Endodermal cell (in vitro differentiated cells): ENCODE results near the gene RXFP4. TPM values are rescaled to one million over a fixed set of nuclear protein-coding genes. Genes with fewer than 3 reads are reported as not detected.

Experiments used
- DNase-seq: peaks from one replicate; pipeline ENCODE4 v3.0.0-alpha.2; 2017
- H3K27ac ChIP-seq: 2 replicates; pipeline ENCODE4 v1.5.1; 2013; ENCODE audit warnings: mild to moderate bottlenecking, low read depth, low read length, moderate library complexity
- H3K27me3 ChIP-seq: 2 replicates; pipeline ENCODE4 v1.6.1; 2013; ENCODE audit warnings: mild to moderate bottlenecking, low read length, moderate library complexity; ENCODE audit not compliant: insufficient read depth, control insufficient read depth, poor library complexity, severe bottlenecking
- H3K36me3 ChIP-seq: 2 replicates; pipeline ENCODE4 v1.7.0; 2013; ENCODE audit warnings: mild to moderate bottlenecking, low read length, moderate library complexity; ENCODE audit not compliant: control insufficient read depth, insufficient read depth
- H3K4me1 ChIP-seq: one replicate; pipeline ENCODE4 v1.7.0; 2013; ENCODE audit warnings: low read length; ENCODE audit not compliant: control insufficient read depth, insufficient read depth
- H3K4me3 ChIP-seq: 2 replicates; pipeline ENCODE4 v1.5.1; 2013; ENCODE audit warnings: mild to moderate bottlenecking, low read length, moderate library complexity
- H3K9ac ChIP-seq: 2 replicates; pipeline ENCODE4 v1.6.1; 2013; ENCODE audit warnings: mild to moderate bottlenecking, low read length, moderate library complexity; ENCODE audit not compliant: poor library complexity, severe bottlenecking; ENCODE audit errors: extremely low read depth
- H3K9me3 ChIP-seq: 2 replicates; pipeline ENCODE4 v1.6.1; 2013; ENCODE audit warnings: mild to moderate bottlenecking, low read length, moderate library complexity; ENCODE audit not compliant: control insufficient read depth
- H3K27ac Mint-ChIP-seq: 2 replicates; pipeline ENCODE4 v1.8.0; 2020; ENCODE audit warnings: mixed read lengths
- H3K27me3 Mint-ChIP-seq: 2 replicates; pipeline ENCODE4 v1.8.0; 2021; ENCODE audit warnings: mild to moderate bottlenecking, mixed read lengths; ENCODE audit not compliant: insufficient read depth
- H3K36me3 Mint-ChIP-seq: 2 replicates; pipeline ENCODE4 v1.8.0; 2020; ENCODE audit warnings: low read depth, mixed read lengths
- H3K4me1 Mint-ChIP-seq: 2 replicates; pipeline ENCODE4 v1.8.0; 2020; ENCODE audit warnings: mixed read lengths
- H3K4me3 Mint-ChIP-seq: 2 replicates; pipeline ENCODE4 v1.8.0; 2020; ENCODE audit warnings: mild to moderate bottlenecking, moderate library complexity, mixed read lengths
- H3K9me3 Mint-ChIP-seq: 2 replicates; pipeline ENCODE4 v1.8.0; 2020; ENCODE audit warnings: mild to moderate bottlenecking, mixed read lengths
- CTCF ChIP-seq: fragments of 200-600 bp; sonication (generic); conservative IDR thresholded peaks from 2 replicates; pipeline ENCODE4 v1.5.0; 2021; ENCODE audit warnings: antibody characterized with exemption, mild to moderate bottlenecking
- WGBS, 2 experiments: methylation state at CpG; one replicate each; pipeline versions ENCODE4 v1.1.5 to v1.1.7; 2013; ENCODE audit warnings: missing lambda C conversion rate in 2 of 2, mixed read lengths in 1 of 2; ENCODE audit not compliant: insufficient coverage in 1 of 2, insufficient read length in 1 of 2; 5-methylcytosine and 5-hydroxymethylcytosine counted together
- total RNA-seq, 2 donors: library from RNA; stranded (reverse); fragmentation: NEBNext Ultra II Directional in 1 of 2; extraction: Animal tissue kit (Norgen Biotek cat#: 25700) in 1 of 2; gene quantifications; 2 replicates in 1 of 2; 3 replicates in 1 of 2; pipeline ENCODE4 v1.2.1, GENCODE V29; 2021

The RXFP4 gene
- total RNA-seq, 2 donors from 2014 or later = not detected

DNA sequence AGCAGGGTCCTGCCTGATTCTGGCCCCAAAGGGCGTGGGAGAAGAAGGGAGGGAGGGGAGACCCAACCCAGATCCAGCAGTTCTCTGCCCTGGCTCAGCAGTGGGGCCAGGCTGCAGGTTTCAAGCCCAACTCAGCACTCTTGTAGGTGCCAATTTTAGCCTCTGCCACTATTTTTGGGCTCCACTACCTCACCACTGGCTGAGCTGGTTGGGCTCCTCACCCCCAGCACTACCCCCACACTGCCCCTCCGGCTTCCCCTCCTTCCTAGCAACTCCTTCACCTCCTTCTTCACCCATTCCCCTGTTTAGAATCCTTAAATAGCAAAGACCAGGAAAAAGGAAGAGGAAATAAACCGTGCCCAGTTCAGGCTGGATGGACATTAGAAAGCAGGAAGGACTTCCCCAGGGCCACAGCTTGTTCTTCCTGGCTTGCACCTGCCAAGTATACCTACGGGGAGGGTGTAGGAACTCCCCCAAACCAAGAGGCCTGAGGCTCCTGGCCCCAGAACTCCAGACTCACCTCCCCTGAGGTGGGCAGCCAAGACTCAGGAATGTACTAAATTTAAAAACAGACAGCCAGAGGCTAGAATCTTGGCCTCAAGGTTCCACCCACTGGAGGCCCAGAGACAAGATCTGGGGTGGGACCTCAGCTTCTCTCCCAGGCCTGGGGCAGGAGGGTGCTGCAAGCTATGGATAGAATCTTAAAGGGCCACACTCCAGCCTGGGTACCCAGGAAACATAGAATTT is 38.3 kb downstream of the RXFP4 start:
- H3K36me3 ChIP-seq = peaks cover under 1% of the 10 kb centered on the region
- H3K27ac ChIP-seq = no peak overlapping the region
- Mint-ChIP-seq H3K36me3 (no peaks in the 10 kb centered on the region), H3K4me1 (peaks cover 55% of the 10 kb centered on the region), H3K9me3 (no peaks in the 10 kb centered on the region), H3K4me3 (peak overlapping the region; percentile 96), H3K27ac (peak overlapping the region; percentile 92), H3K27me3 (peaks cover 4% of the 10 kb centered on the region)
- DNase-seq = no peak
- peaks cover 21% of the 10 kb centered on the region for H3K4me1 ChIP-seq
- peak overlapping the region; percentile 93 for H3K4me3 ChIP-seq
- H3K9me3 ChIP-seq = no peaks in the 10 kb centered on the region
- H3K9ac ChIP-seq = no peak overlapping the region
- TF ChIP-seq CTCF = no peak
- WGBS, 2 experiments = 42 to 76% methylated on average over 2 to 4 of the region's 4 CpGs
- H3K27me3 ChIP-seq = no peaks in the 10 kb centered on the region

- peak overlapping the region; percentile 31 for H3K27ac Mint-ChIP-seq
Observed at GRCh38 chr1:155981266-155982088, 40.0 kb downstream of the RXFP4 start.

GRCh38 chr1:155982106-155982505 is 40.7 kb downstream of the RXFP4 start:
- Histone ChIP-seq H3K27ac (no peak overlapping the region), H3K4me1 (peaks cover 11% of the 10 kb centered on the region), H3K9me3 (no peaks in the 10 kb centered on the region), H3K4me3 (no peak overlapping the region), H3K27me3 (no peaks in the 10 kb centered on the region), H3K36me3 (no peaks in the 10 kb centered on the region), H3K9ac (no peak overlapping the region)
- H3K4me1 Mint-ChIP-seq = peaks cover 38% of the 10 kb centered on the region
- DNase-seq = no peak
- no peaks in the 10 kb centered on the region for H3K9me3 Mint-ChIP-seq
- peaks cover 4% of the 10 kb centered on the region for H3K27me3 Mint-ChIP-seq
- no peaks in the 10 kb centered on the region for H3K36me3 Mint-ChIP-seq
- no peak for TF ChIP-seq CTCF
- H3K4me3 Mint-ChIP-seq = no peak overlapping the region
- WGBS, 2 experiments = 90 to 91% methylated on average over 6 to 7 of the region's 7 CpGs
- H3K27ac Mint-ChIP-seq = peak overlapping the region; percentile 31

More at GRCh38 chr1:155981266-155982088, 40.0 kb downstream of the RXFP4 start:
- no peak overlapping the region for H3K9ac ChIP-seq
- no peak overlapping the region for H3K4me3 Mint-ChIP-seq
- no peak for DNase-seq
- H3K36me3 ChIP-seq = no peaks in the 10 kb centered on the region
- no peak for TF ChIP-seq CTCF
- H3K36me3 Mint-ChIP-seq = no peaks in the 10 kb centered on the region
- H3K4me1 ChIP-seq = peaks cover 14% of the 10 kb centered on the region
- peaks cover 4% of the 10 kb centered on the region for H3K27me3 Mint-ChIP-seq
- no peak overlapping the region for H3K4me3 ChIP-seq
- H3K9me3 ChIP-seq = no peaks in the 10 kb centered on the region
- H3K9me3 Mint-ChIP-seq = no peaks in the 10 kb centered on the region
- WGBS, 2 experiments = 74 to 90% methylated on average over 3 to 6 of the region's 6 CpGs
- H3K27me3 ChIP-seq = no peaks in the 10 kb centered on the region
- peaks cover 44% of the 10 kb centered on the region for H3K4me1 Mint-ChIP-seq
- H3K27ac ChIP-seq = no peak overlapping the region
